ENCODE results near the gene DOK3.
A peak's percentile ranks its signal among the peaks of the same experiment; 100 is the strongest.

- peak; percentile 25 for TF ChIP-seq CTCF (IDR thresholded peaks at IDR 0.05; ENCODE audit: insufficient read depth, low read depth, low read length)
- TF ChIP-seq EZH2 (IDR thresholded peaks at IDR 0.05; ENCODE audit: insufficient read depth, low read length): no peak
Measured at GRCh38 chr5:177507165-177507564, 2.5 kb downstream of the DOK3 start.
